GM18526 (cell line): Measurements from ENCODE around the gene PLA2G2C.

Experiments used
- POLR2A ChIP-seq: IDR thresholded peaks from 3 replicates; pipeline ENCODE4 v1.6.1; 2011; ENCODE audit not compliant: insufficient read length; ENCODE audit errors: extremely low read depth

PLA2G2C gene

GRCh38 chr1:20139776-20140612 lies 46.3 kb downstream of the PLA2G2C start:
- TF ChIP-seq POLR2A, result no peak

- no peak for TF ChIP-seq POLR2A
These were observed 47.3 kb downstream of the PLA2G2C start, which contains the start of gene PLA2G2F for GRCh38 chr1:20138961-20139550. TSS of gene PLA2G2F (plus strand) at chr1:20139323. CDS start at chr1:20139428, 105 bp downstream.

- TF ChIP-seq POLR2A, result no peak
These were observed 48.0 kb downstream of the PLA2G2C start for GRCh38 chr1:20138346-20138745.

GRCh38 chr1:20137604-20138003 lies 48.7 kb downstream of the PLA2G2C start:
- no peak for TF ChIP-seq POLR2A

GRCh38 chr1:20137055-20137454 lies 49.3 kb downstream of the PLA2G2C start:
- TF ChIP-seq POLR2A, result no peak

- TF ChIP-seq POLR2A, result no peak
These were observed 50.1 kb downstream of the PLA2G2C start for GRCh38 chr1:20136249-20136648.

- TF ChIP-seq POLR2A, result no peak
These were observed 51.3 kb downstream of the PLA2G2C start for GRCh38 chr1:20134995-20135394.

GRCh38 chr1:20126806-20127440 lies 59.4 kb downstream of the PLA2G2C start:
- TF ChIP-seq POLR2A, result no peak

- no peak for TF ChIP-seq POLR2A
These were observed 60.1 kb downstream of the PLA2G2C start for GRCh38 chr1:20126041-20126805.

- TF ChIP-seq POLR2A, result no peak
These were observed 61.2 kb downstream of the PLA2G2C start for GRCh38 chr1:20125100-20125499.

- TF ChIP-seq POLR2A, result no peak
These were observed 61.8 kb downstream of the PLA2G2C start for GRCh38 chr1:20124456-20125057.

- TF ChIP-seq POLR2A, result no peak
These were observed 62.4 kb downstream of the PLA2G2C start for GRCh38 chr1:20123722-20124455.

- TF ChIP-seq POLR2A, result no peak
These were observed 65.5 kb downstream of the PLA2G2C start for GRCh38 chr1:20120796-20121195.

- TF ChIP-seq POLR2A, result no peak
These were observed 67.0 kb downstream of the PLA2G2C start, which contains the start of gene PLA2G2D for GRCh38 chr1:20119347-20119746. TSS of gene PLA2G2D (minus strand) at chr1:20119536. CDS start at chr1:20119498, 38 bp downstream.
